Neural cell (in vitro differentiated cells): Measurements from ENCODE around the gene CRACDL.

Source experiments
- CTCF ChIP-seq: fragments of 450-650 bp; IDR thresholded peaks from 2 replicates; pipeline ENCODE4 v1.5.1; 2014; ENCODE audit warnings: antibody characterized with exemption, mild to moderate bottlenecking, moderate library complexity; ENCODE audit not compliant: poor library complexity, severe bottlenecking
- EZH2 ChIP-seq: fragments of 200-600, 300-800 bp; shearing (Covaris generic), sonication (generic); IDR thresholded peaks from 2 replicates; pipeline ENCODE4 v1.6.1; 2014; ENCODE audit warnings: antibody characterized with exemption, low read length, borderline replicate concordance, mild to moderate bottlenecking; ENCODE audit not compliant: insufficient read depth, poor library complexity, severe bottlenecking
- POLR2AphosphoS5 ChIP-seq: IDR thresholded peaks from 2 replicates; pipeline ENCODE4 v1.6.1; 2012
- REST ChIP-seq: IDR thresholded peaks from 2 replicates; pipeline ENCODE4 v1.6.1; 2012; ENCODE audit warnings: borderline replicate concordance
- SMC3 ChIP-seq: fragments of 450-650 bp; conservative IDR thresholded peaks from 2 replicates; pipeline ENCODE4 v1.6.1; 2014; ENCODE audit warnings: antibody characterized with exemption, mild to moderate bottlenecking, moderate library complexity; ENCODE audit not compliant: poor library complexity

GRCh38 chr2:98793275-98793674, 142.8 kb downstream of the CRACDL start:
- TF ChIP-seq CTCF (no peak), EZH2 (no peak), POLR2AphosphoS5 (no peak), REST (no peak), SMC3 (no peak)
